Kidney capillary endothelial cell (primary cell): ENCODE results near the gene PDCD4.

ENCODE experiments used
- DNase-seq: peaks from one replicate; pipeline ENCODE4 v3.0.0-alpha.2; 2018; ENCODE audit warnings: low spot score

The PDCD4 gene

DNA sequence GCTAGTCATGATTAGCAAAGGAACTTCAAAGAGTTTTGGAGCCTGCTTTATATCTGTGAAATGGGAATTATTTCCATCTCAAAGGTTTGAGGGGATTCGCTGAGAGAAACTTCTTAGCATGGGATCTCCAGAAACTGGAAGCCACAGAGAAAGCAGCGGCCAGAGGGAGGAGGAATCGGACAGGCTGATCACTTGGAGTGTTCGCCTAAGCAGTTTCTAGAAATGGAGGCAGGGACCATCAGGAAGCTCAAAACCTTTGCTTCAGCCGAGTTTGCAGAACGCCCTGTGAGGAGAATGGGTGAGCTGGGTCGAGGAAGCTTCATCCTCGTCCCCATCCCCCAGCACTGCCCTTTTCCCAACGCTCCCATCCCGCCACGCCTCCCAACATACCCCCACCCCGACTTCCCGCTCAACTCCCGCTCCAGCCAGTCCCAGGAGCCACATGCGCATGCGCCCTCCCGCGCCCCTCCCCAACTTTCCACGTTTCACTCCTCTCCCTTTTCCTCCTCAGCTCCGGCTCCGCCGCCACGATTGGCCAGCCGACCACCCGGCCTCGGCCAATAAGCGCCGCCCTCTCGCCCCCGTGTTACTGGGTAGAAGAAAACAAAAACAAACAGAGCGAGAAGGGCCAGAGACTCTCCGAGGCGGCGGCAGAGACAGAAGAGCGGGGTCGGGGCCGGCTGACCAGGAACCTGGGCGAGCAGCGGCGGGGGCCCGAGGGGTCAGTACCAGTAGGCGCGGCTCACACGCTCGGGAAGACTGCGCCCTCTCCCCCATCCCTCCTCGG, at the start of gene PDCD4:
PDCD4 (plus strand) TSS at position 631 of the 787 bp plus-strand sequence. CDS start 4,100 bp downstream, outside the sequence.
- DNase-seq = peak; percentile 94

- no peak for DNase-seq
Measured at GRCh38 chr10:110822035-110822711, 49.6 kb upstream of the PDCD4 start.

DNA sequence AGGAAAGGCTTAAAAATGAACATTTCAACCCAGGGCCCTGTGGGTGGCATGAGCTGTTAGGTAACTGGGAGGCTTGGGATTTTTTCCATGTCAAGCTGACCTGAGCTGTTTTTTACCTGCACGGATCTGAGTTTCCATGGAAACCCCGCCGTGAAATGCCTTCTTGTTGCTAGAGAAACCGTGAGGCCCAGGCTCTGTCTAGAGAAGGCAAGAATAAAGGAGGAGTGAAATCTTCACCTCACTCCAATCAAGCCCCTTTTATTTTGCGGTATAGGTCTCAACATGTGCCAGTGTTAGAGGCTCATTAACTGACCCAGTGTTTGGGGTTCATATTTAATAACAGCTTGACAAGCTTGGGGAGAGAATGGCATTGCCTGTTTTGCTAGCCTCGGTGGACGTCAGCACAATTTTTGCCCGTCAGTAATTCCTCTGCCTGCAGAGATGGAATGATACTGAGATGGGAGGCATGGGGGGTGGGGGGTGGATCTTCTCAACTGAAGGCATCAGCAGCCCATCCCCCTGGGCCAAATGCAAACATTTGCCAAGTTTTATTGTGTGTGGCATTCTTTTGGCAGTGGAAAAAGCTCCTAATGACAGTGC, 48.9 kb upstream of the PDCD4 start:
- DNase-seq = no peak

- no peak for DNase-seq
Measured at GRCh38 chr10:110824152-110824441, 47.6 kb upstream of the PDCD4 start.

- no peak for DNase-seq
Measured at GRCh38 chr10:110824660-110825059, 47.1 kb upstream of the PDCD4 start.

GRCh38 chr10:110825508-110825907, 46.2 kb upstream of the PDCD4 start:
- no peak for DNase-seq

GRCh38 chr10:110827410-110827809, 44.3 kb upstream of the PDCD4 start:
- DNase-seq = no peak

- no peak for DNase-seq
Measured at GRCh38 chr10:110827875-110828274, 43.9 kb upstream of the PDCD4 start.

DNA sequence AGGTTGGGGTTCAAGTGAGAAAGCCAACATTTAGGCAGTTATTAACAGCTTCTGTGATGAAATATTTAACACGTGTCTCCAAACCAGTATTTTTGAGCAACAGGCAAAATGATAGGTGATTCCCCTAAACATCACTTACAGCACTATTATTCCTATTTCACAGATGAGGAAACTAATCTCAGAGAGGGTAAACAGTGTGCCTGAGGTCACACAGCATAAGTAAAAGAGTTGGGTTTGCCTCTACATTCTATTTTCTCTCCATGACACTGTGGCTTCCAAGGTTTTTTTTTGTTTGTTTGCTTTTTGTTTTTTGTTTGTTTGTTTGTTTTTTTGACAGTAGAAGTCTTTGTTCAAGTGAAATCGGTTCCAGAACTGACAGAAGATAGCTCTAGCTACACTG, 43.2 kb upstream of the PDCD4 start:
- DNase-seq = no peak

- no peak for DNase-seq
Measured at GRCh38 chr10:110829721-110830410, 41.9 kb upstream of the PDCD4 start.

DNA sequence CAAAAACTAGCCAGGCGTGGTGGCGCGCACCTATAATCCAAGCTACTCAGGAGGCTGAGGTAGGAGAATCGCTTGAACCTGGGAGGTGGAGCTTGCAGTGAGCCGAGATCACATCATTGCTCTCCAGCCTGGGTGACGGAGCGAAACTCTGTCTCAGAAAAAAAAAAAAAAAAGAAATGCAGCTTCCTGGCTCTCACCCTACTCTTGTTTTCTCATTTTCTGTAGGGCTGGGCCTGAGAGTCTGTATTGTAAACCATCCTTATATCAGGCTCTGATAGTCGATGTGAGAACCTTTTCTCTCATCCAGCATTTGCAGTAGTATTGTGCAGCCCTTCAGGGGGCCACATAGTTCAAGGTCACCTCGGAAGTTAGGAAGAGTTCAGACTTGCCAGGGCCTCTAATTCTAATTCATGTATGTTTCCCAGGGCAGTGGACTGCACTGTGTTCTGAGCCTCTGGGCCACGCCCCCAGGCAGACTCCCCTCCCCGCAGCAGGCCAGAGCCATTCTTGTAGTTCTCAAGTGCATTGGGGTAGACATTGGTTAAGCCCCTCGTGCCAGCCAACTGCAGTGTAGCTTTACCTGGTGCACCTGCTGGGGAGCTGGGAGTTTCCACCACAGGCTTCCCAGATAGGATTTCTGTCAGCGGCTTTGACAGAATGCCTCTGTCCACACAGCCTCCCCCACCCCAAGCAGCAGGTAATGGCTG, 38.3 kb upstream of the PDCD4 start:
- no peak for DNase-seq

DNA sequence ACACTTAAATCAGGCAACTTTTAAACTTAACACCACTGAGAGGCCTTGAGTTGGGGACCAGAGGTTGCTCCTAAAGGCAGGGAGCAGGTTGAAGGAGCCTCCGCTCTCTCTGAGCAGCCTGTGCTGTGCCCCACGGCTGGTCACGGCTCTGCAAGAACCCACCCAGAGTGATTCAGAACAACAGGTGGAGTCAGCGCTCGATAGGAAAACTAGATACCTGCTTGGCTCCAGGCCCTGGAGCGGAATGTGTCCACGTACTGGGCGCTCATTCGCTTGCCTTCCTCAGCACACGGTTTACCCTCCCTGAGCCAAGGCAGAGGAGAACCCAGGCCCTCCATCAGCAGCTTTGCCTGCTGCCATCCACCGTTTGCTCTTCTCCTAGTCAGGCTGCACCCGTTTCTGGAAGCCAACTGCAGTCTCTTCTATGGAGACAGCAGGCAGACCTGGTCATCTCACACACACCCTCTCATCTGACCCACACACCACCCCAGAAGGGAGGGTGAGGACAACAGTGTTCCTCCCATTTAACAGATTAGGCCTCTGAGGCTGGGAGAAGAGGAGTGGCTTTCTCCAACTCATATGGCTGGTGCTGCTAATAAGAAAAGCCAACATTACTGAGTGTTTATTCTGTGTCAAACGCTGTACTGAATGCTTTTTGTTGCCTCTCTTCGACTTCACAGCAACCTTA, 37.6 kb upstream of the PDCD4 start:
- DNase-seq = no peak

DNA sequence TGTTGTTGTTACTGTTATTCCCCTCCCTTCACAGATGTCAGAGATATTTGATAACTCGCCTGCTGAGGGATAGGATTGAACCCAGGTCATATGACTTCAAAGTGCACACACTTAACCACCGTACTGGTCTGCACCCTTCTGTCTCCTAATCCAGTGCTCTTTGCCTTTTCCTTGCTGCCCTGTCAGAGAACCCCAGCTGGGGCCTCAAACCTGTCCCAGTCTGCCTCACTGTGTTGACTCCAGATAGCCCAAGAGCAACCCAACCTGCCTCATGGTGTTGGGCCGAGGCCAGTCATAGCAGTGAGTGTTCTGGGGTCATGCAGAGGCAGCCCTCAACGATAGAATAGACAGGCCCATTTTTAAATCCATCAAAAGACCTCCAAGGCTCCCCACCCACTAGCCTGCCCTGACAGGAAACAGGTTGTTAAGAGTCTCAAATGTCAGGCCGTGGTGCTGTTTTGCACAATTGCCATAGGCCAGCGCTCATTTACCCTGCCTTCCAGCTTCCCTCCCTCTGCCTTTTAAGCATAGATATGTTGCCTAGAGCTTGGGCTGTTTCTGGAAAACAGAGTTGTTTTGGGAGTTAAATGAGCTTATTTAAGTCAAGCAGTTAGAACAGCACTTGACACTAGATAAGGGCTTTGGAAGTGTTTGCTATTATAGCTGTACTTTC, 37.0 kb upstream of the PDCD4 start:
- no peak for DNase-seq

DNA sequence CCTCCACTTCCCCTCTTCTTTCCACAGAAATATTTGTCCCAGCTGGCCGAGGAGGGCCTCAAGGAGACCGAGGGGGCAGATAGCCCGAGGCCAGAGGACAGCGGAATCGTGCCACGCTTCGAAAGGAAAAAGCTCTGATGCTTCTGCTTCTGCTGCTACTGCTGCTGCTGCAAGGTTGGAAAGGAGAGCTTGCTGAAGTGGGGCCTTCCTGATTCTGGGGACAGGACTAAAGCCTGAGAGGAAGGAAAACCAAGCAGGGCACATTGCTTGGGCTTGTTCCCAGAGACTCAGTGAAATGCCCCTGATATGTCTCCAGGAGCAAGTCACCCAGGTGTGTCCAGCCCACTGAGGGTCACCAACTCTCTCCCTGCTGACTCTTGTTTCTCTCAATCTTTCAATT, 35.9 kb upstream of the PDCD4 start:
- DNase-seq = no peak

DNA sequence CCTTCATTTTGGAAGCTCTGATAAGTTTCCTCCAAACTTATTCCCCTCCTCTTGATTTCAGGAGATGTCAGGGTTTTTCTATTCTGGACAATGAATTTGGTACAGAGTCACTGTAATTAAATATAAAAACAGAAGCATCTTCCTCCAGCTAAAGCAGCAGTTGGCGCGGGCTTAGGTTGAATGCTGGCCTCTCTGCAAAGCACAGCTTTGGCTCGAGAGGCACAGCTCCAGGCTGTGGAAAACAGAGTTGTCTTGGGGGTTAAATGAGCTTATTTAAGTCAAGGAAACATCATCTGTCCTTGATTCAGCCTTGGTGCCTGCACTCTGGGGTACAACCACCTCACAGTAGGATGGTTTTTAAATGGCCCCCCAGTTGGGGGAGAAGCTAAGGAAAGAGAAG, 35.0 kb upstream of the PDCD4 start:
- DNase-seq = no peak

GRCh38 chr10:110837418-110838171, 34.1 kb upstream of the PDCD4 start:
- no peak for DNase-seq

GRCh38 chr10:110840225-110840922, 31.4 kb upstream of the PDCD4 start:
- DNase-seq = no peak

DNA sequence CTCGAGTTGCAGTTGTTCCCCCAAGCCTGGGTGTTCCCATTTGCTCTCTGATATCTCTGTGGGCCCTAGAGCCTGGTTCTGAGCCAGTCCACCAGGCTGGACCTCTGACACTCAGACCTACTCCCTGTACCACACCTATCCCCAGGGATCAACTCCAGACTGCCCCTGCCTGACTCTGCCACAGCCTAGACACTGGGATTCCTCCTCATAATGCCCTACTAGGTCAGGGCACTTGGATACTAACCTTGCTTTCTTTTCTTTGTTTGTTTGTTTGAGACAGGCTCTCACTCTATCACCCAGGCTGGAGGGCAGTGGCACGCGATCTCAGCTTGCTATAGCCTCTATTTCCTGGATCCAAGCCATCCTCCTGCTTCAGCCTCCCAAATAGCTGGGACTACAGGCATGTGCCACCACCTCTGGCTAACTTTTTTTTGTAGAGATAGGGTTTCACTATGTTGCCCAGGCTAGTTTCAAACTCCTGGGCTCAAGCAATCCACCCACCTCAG, 30.8 kb upstream of the PDCD4 start:
- DNase-seq = no peak

DNA sequence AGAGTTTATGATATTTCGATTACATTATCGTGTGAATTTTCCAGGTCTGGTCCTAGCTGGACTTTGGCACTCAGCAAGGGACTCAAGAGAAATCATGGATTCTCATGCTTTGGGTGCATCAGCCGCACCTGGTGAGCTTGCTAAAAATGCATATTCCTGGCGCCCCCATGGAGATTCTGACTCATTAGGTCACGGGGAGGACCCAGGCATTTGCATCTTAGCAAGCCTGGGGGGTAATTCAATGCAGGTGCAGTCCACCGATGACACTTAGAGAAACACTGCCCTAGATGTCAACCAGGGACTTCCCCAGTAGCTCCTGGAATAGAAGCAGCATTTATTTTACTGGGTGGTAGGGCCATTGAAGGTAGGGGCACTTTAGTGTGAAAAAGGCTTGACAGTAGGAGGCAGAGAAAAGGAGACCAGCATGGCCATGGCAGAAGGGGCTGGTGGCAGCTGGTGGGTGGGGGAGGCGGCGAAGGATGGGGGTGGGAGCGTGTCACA, 29.9 kb upstream of the PDCD4 start:
- no peak for DNase-seq
